NCI-H82 treated with DMSO at 0.1 percent for 48 hours (cell line): ENCODE measurements around the gene C19orf25.
A peak's percentile ranks its signal among the peaks of the same experiment; 100 is the strongest.
"Not testable (repeated sequence)": the region's sequence is repeated elsewhere in the genome, so short reads cannot be mapped to it uniquely, and the experiment has no call there.

Experiments used
- DNase-seq: peaks from one replicate; lab custom pipeline; 2025; ENCODE audit not compliant: unreplicated experiment; lab: John Stamatoyannopoulos, UW

Gene C19orf25

GRCh38 chr19:1512671-1513498, 33.9 kb upstream of the C19orf25 start, which contains the start of gene ADAMTSL5:
Gene ADAMTSL5, minus strand, starts transcription at chr19:1513019. Its CDS starts 2,076 bp downstream, at chr19:1510943.
- DNase-seq, result no peak

GRCh38 chr19:1511318-1512317, 32.6 kb upstream of the C19orf25 start:
- no peak for DNase-seq

- DNase-seq, result no peak
Measured at GRCh38 chr19:1510807-1511206, 31.8 kb upstream of the C19orf25 start.

- no peak for DNase-seq
Measured at GRCh38 chr19:1510442-1510806, 31.4 kb upstream of the C19orf25 start.

- DNase-seq, result no peak
Measured at GRCh38 chr19:1509602-1510441, 30.8 kb upstream of the C19orf25 start.

GRCh38 chr19:1508507-1508856, 29.5 kb upstream of the C19orf25 start:
- no peak for DNase-seq

- DNase-seq, result peak; percentile 85
Measured at GRCh38 chr19:1507763-1508506, 28.9 kb upstream of the C19orf25 start.

GRCh38 chr19:1507192-1507660, 28.2 kb upstream of the C19orf25 start:
- DNase-seq, result no peak

- no peak for DNase-seq
Measured at GRCh38 chr19:1505991-1506881, 27.2 kb upstream of the C19orf25 start.

GRCh38 chr19:1505012-1505411, 26.0 kb upstream of the C19orf25 start:
- no peak for DNase-seq

GRCh38 chr19:1503925-1504773, 25.1 kb upstream of the C19orf25 start:
- no peak for DNase-seq

- no peak for DNase-seq
Measured at GRCh38 chr19:1503089-1503924, 24.3 kb upstream of the C19orf25 start.

GRCh38 chr19:1502433-1503088, 23.5 kb upstream of the C19orf25 start:
- DNase-seq, result no peak

- DNase-seq, result no peak
Measured at GRCh38 chr19:1501200-1501595, 22.2 kb upstream of the C19orf25 start.

GRCh38 chr19:1499231-1499630, 20.2 kb upstream of the C19orf25 start:
- DNase-seq, result not testable (repeated sequence)

- DNase-seq, result no peak
Measured at GRCh38 chr19:1497578-1498235, 18.7 kb upstream of the C19orf25 start.
